ENCODE results near the gene CD44. TPM values are rescaled to one million over a fixed set of nuclear protein-coding genes. Genes with fewer than 3 reads are reported as not detected.

CD44 gene
- total and polyA plus RNA-seq, 2 donors = 51.1 to 78.7 TPM

Other genes with a start within 250 kb of the CD44 start
- gene APIP, start 222.8 kb upstream of the CD44 start, total RNA-seq = 51.8 TPM
- gene APIP, start 222.8 kb upstream of the CD44 start, polyA plus RNA-seq = 44.3 TPM
- 21.3 TPM for gene PDHX, start 222.6 kb upstream of the CD44 start, total RNA-seq
- gene PDHX, start 222.6 kb upstream of the CD44 start, polyA plus RNA-seq = 24.6 TPM